ENCODE measurements around the gene FAM229A.
"Not testable (repeated sequence)": the region's sequence is repeated elsewhere in the genome, so short reads cannot be mapped to it uniquely, and the experiment has no call there.

The FAM229A gene

GRCh38 chr1:32362474-32363313 is at the start of gene FAM229A, which contains the start of gene TSSK3:
FAM229A (minus strand) TSS chr1:32362485; CDS start chr1:32362091, 394 bp downstream.
TSSK3 (plus strand) TSS chr1:32362539; CDS start chr1:32362702, 163 bp downstream.
- no peak for DNase-seq

GRCh38 chr1:32411261-32411660 is 49.0 kb upstream of the FAM229A start:
- no peak for DNase-seq

DNA sequence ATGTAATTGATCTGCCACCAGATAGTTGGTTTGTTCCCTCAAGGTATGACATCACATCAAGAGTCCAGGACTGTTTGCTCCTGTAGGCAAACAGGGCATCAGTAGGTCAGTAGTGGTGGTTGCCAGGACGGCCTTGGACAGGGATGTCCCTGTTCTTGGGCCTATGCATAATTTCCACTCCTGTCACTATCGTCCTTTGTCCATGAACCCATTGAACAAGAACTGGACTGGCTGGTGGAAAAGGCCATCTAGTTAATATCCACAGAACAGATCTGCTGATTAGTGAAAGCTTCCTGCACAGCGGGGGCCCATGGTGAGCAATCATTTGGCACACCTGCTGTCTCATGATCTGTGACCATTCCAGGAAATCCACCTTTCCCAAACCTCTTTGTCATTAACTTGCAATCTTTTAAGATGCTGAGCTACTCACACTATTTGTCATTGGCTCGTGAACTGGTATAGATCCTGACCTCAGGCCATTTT is 44.4 kb upstream of the FAM229A start:
- DNase-seq = no peak

DNA sequence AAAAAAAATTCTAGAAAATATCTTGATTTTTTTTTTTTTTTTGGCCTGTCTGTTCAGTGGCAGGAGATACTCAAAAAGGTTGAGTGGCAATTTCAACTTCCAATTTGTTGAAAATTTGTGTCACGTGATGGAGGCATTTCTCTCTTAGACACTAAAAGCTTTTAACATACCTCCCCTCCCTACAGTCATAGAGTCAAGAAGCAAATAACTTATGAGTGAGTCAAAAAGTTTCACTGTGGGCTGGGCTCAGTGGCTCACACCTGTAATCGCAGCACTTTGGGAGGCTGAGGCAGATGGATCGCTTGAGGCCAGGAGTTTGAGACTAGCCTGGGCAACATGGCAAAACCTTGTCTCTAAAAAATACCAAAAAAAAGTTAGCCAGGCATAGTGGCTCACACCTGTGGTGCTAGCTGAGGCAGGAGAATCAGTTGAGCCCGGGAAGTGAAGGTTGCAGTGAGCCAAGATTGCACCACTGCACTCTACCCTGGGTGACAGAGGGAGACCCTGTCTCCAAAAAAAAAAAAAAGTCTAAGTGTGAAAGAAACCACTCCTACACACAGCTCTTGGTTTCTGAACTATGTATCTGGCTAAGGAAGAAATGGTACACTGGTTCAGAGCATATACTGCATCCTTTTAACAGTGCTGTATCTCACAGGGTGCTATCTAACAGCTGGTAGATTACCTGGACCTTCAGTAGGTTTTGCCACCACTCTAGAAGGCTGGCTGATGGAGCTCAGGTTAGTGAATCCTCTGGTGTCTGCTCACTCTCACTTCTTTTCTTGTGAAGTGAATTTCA is 43.6 kb upstream of the FAM229A start:
- DNase-seq = no peak

GRCh38 chr1:32404946-32405345 is 42.7 kb upstream of the FAM229A start:
- no peak for DNase-seq

GRCh38 chr1:32400876-32401631 is 38.8 kb upstream of the FAM229A start:
- DNase-seq = peak; percentile 84

GRCh38 chr1:32399843-32400242 is 37.6 kb upstream of the FAM229A start:
- DNase-seq = no peak

- DNase-seq = no peak
These were observed 36.1 kb upstream of the FAM229A start for GRCh38 chr1:32398401-32398800.

DNA sequence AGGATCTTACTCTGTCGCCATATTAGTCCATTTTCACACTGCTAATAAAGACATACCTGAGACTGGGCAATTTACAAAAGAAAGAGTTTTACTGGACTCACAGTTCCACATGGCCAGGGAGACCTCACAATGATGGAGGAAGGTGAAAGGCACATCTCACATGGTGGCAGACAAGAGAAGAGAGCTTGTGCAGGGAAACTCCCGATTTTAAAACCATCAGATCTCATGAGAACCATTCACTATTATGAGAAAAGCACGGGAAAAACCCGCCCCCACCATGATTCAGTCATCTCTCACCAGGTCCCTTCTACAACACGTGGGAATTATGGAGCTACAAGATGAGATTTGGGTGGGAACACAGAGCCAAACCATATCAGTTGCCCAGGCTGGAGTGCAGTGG is 34.2 kb upstream of the FAM229A start:
- not testable (repeated sequence) for DNase-seq

DNA sequence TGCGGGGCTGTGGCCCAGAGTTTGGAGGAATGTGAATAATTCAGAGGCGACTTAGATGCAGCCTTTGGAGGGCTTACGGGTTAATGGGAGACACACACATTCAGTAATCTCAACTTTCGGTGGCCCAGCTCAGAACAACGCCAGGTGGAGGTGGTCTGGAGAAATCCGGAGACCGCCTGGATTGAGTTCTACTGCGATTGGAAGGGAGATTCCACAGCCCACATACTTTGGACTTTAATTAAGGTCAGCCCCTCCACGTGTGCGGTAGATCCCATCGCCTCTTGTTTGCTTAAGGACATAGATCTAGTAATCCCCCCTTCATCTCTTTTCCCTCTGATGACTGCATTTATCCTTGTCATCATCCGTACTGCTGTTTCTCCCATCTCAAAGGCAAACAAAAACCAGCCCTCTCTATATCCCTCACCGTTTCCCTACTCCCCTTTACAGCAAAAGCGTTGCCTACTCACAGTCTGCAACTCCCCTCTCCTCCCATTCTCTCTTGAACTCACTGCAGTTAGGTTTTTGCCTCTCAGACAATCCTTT is 32.7 kb upstream of the FAM229A start:
- DNase-seq = no peak

GRCh38 chr1:32394141-32394889 is 32.0 kb upstream of the FAM229A start, which contains the start of gene BSDC1:
BSDC1 (minus strand) TSS chr1:32394441; CDS start chr1:32394414, 27 bp downstream.
- DNase-seq = peak; percentile 99

GRCh38 chr1:32393832-32394140 is 31.5 kb upstream of the FAM229A start:
- DNase-seq = no peak

- no peak for DNase-seq
These were observed 30.9 kb upstream of the FAM229A start for GRCh38 chr1:32393136-32393535.

DNA sequence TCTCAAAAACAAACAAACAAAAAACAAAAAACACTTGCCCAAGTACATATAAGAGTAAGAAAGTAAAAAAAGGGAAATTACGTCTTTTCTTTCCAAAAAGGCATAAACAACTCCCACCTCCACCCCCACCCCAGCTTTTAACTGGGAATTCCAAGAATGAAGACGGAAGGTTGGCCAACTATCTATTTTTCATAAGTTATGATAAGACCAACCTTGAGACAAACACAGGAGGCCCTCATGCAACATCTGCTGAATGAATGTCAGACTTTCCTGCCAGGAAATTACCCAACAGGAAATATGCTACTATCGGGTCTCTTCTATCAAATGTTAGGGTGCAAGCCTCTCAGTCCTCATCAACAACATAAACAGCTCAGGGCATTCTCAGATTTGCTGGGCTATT is 30.0 kb upstream of the FAM229A start:
- DNase-seq = no peak

DNA sequence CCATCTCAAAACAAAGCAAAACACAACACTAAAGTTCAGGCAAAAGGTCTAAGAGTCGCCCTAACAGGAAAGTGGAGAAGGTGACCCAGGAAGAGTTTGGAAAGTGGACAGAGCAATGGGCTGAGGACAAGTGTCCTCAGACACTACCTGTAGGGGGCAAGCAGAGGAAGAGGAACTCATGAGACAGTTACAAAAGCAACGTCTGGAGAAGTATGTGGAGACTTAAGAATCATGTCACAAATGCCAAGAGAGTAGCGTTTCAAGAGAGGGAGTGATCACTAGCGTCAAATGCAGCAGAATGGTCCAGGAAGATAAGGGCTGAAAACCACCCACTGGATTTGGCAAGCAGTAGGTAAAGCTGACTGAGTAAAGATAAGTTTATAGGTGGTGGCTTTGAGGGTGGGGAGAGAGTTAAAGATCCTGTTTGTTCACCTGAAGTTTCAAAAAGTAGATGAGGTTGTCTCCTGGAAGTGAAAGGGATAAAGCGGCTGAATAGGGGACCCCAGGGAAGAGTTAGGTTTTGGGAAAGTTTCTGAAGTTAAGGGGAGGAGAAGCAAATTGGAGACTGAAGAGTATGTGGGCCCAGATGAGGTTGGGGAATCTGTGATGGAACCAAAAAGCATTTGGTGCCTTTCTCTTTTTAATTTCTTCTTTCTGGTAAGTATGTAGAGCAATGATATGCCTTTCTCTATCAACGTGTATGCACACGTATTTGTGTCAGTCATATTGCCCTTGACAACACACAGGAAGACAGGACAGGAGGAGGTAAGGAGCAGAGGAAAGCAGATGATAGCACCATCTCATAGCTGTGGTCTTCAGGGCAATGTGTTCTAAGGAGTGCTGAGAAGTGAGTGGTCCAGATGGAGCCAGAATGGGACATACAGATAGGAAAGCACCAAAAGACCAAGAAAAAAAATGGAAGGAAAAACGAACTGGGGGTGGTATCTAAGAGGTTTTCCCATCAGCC is 28.9 kb upstream of the FAM229A start:
- DNase-seq = no peak

GRCh38 chr1:32388641-32389040 is 26.4 kb upstream of the FAM229A start:
- DNase-seq = no peak

DNA sequence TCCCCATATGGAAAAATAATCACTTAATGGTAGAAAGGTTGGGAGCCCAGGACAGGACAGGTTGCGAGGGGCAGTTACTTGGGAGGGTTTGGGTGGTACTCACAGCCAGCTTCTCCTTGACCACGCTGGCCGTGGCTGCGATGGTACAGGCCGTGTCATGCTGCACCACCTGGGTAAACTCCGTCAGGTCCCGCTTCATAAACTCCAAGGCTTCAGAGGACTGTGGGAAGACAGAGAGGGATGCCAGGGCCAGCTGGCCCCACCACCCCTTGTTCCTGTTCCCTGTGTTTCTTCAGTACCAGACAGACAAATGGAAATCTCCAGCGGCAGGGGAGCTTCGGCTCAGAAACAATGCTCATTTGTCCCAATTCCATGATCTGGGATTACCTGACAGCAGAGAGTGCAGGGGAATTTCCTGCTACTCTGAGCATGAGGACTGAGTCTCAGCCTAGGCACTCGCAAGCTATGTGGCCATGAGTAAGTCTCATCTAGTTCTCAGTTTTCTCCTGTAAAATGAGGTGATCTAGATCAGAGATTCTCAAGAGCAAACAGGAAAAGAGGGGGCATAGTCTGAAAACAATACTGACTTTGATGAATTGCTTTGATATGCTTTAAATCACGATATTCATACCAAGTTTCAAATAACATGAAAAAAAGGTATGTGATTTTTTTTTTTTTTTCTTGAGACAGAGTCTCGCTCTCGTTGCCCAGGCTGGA is 24.5 kb upstream of the FAM229A start:
- DNase-seq = no peak

GRCh38 chr1:32380057-32380456 is 17.8 kb upstream of the FAM229A start:
- no peak for DNase-seq

- DNase-seq = no peak
These were observed 15.4 kb upstream of the FAM229A start for GRCh38 chr1:32377541-32378220.
